Type B pancreatic cell (in vitro differentiated cells): ENCODE measurements around the gene TTBK1. TPM values are rescaled to one million over a fixed set of nuclear protein-coding genes. Genes with fewer than 3 reads are reported as not detected.

Experiments
- DNase-seq: peaks from one replicate; pipeline ENCODE4 v3.0.0; 2021; ENCODE audit warnings: mixed read lengths; ENCODE audit not compliant: unreplicated experiment; ENCODE audit errors: extremely low spot score
- H3K27ac Mint-ChIP-seq: 2 replicates; pipeline ENCODE4 v1.8.0; 2021; ENCODE audit warnings: mild to moderate bottlenecking, mixed read lengths
- H3K27me3 Mint-ChIP-seq: 2 replicates; pipeline ENCODE4 v1.8.0; 2021; ENCODE audit warnings: mixed read lengths
- H3K36me3 Mint-ChIP-seq: 2 replicates; pipeline ENCODE4 v1.8.0; 2021; ENCODE audit warnings: mixed read lengths
- H3K4me1 Mint-ChIP-seq: one replicate; pipeline ENCODE4 v1.8.0; 2021; ENCODE audit warnings: mixed read lengths; ENCODE audit not compliant: unreplicated experiment
- H3K4me3 Mint-ChIP-seq: 2 replicates; pipeline ENCODE4 v1.8.0; 2021; ENCODE audit warnings: mild to moderate bottlenecking, mixed read lengths
- H3K9me3 Mint-ChIP-seq: 2 replicates; pipeline ENCODE4 v1.8.0; 2021; ENCODE audit warnings: mixed read lengths
- total RNA-seq: library from RNA; stranded (reverse); gene quantifications from 2 replicates; pipeline ENCODE4 v1.2.1, GENCODE V29; 2021; ENCODE audit warnings: low replicate concordance
- TF ChIP-seq, protein P1 (sequence below): fragments of 200-600 bp; sonication (generic); conservative IDR thresholded peaks from 2 replicates; pipeline ENCODE4 v1.5.0; 2021; ENCODE audit warnings: antibody characterized with exemption, mild to moderate bottlenecking

The TTBK1 gene
- total RNA-seq, 1 donor from 2014 or later: 1.7 TPM

DNA sequence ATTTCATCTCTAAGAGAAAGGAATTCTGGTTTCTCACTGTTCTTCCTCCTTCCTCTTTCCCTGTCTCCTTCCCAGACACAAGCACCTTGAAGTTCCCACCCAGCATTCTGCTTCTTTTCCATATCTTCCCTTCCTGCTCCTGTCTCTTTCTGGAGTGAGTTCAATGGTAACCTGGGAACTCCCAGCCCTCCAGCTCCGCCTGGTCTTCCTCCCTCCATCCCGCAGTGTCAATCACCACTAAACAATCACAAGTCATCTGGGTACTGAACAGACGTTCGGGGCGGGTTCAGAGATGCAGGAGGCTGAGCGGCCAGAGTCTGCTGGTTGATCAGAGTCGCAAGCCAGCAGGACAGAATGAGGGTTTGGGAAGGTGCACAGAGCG is 7.7 kb downstream of the TTBK1 start:
- Mint-ChIP-seq H3K27ac (no peak overlapping the region), H3K27me3 (peaks cover 28% of the 10 kb centered on the region), H3K4me1 (peaks cover 31% of the 10 kb centered on the region), H3K36me3 (no peaks in the 10 kb centered on the region), H3K9me3 (no peaks in the 10 kb centered on the region), H3K4me3 (peak overlapping the region; percentile 5)
- DNase-seq: no peak
- TF ChIP-seq, protein P1, sequence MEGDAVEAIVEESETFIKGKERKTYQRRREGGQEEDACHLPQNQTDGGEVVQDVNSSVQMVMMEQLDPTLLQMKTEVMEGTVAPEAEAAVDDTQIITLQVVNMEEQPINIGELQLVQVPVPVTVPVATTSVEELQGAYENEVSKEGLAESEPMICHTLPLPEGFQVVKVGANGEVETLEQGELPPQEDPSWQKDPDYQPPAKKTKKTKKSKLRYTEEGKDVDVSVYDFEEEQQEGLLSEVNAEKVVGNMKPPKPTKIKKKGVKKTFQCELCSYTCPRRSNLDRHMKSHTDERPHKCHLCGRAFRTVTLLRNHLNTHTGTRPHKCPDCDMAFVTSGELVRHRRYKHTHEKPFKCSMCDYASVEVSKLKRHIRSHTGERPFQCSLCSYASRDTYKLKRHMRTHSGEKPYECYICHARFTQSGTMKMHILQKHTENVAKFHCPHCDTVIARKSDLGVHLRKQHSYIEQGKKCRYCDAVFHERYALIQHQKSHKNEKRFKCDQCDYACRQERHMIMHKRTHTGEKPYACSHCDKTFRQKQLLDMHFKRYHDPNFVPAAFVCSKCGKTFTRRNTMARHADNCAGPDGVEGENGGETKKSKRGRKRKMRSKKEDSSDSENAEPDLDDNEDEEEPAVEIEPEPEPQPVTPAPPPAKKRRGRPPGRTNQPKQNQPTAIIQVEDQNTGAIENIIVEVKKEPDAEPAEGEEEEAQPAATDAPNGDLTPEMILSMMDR: no peak

- Mint-ChIP-seq H3K27ac (no peak overlapping the region), H3K36me3 (no peaks in the 10 kb centered on the region), H3K4me3 (no peak overlapping the region), H3K4me1 (peaks cover 28% of the 10 kb centered on the region), H3K27me3 (peaks cover 32% of the 10 kb centered on the region), H3K9me3 (no peaks in the 10 kb centered on the region)
- TF ChIP-seq, protein P1: no peak
- DNase-seq: no peak
These were observed 10.1 kb downstream of the TTBK1 start for GRCh38 chr6:43253401-43253800.

GRCh38 chr6:43254138-43254817 is 11.0 kb downstream of the TTBK1 start:
- H3K36me3 Mint-ChIP-seq: no peaks in the 10 kb centered on the region
- no peaks in the 10 kb centered on the region for H3K9me3 Mint-ChIP-seq
- DNase-seq: no peak
- peaks cover 28% of the 10 kb centered on the region for H3K4me1 Mint-ChIP-seq
- H3K4me3 Mint-ChIP-seq: no peak overlapping the region
- TF ChIP-seq, protein P1: no peak
- peaks cover 28% of the 10 kb centered on the region for H3K27me3 Mint-ChIP-seq
- H3K27ac Mint-ChIP-seq: no peak overlapping the region

- no peak for DNase-seq
- peaks cover 28% of the 10 kb centered on the region for H3K4me1 Mint-ChIP-seq
- TF ChIP-seq, protein P1: no peak
- no peak overlapping the region for H3K27ac Mint-ChIP-seq
- no peaks in the 10 kb centered on the region for H3K9me3 Mint-ChIP-seq
- no peaks in the 10 kb centered on the region for H3K36me3 Mint-ChIP-seq
- peaks cover 28% of the 10 kb centered on the region for H3K27me3 Mint-ChIP-seq
- no peak overlapping the region for H3K4me3 Mint-ChIP-seq
These were observed 11.6 kb downstream of the TTBK1 start for GRCh38 chr6:43254846-43255245.

DNA sequence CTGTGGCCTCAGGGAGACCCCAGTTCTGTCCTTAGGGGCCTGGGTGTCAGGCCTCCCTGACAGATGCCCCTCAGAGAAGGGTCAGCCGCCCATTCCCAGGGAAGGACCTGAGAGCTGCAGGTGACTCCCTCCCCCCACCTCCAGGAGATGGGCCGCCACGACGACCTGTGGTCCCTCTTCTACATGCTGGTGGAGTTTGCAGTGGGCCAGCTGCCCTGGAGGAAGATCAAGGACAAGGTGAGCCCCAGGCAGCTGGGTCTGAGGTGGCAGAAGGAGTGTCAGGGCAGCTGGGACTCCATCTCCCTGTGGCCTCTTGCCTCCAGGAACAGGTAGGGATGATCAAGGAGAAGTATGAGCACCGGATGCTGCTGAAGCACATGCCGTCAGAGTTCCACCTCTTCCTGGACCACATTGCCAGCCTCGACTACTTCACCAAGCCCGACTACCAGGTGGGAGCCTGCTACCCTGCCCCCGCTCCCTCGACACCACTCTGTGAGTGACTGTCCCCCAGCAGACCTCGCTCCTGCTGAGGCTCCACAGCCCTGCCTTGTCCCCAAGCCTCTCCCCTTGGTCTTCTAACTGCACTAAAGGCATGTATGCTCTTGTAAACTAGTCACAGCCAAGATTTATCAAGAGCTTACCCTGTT is 12.2 kb downstream of the TTBK1 start:
- peaks cover 28% of the 10 kb centered on the region for H3K27me3 Mint-ChIP-seq
- TF ChIP-seq, protein P1: no peak
- no peak overlapping the region for H3K27ac Mint-ChIP-seq
- no peak for DNase-seq
- peaks cover 29% of the 10 kb centered on the region for H3K4me1 Mint-ChIP-seq
- H3K4me3 Mint-ChIP-seq: no peak overlapping the region
- H3K36me3 Mint-ChIP-seq: no peaks in the 10 kb centered on the region
- no peaks in the 10 kb centered on the region for H3K9me3 Mint-ChIP-seq
